Mucosa of rectum (tissue), 2 donors: ENCODE data around the gene NIPSNAP2.
"Not testable (repeated sequence)": the region's sequence is repeated elsewhere in the genome, so short reads cannot be mapped to it uniquely, and the experiment has no call there.

Experiments
- H3K27ac ChIP-seq, 2 donors: one replicate each; pipeline ENCODE4 v1.7.0; 2013; ENCODE audit warnings: inconsistent platforms in 2 of 2, low read depth in 2 of 2, low read length in 2 of 2
- H3K27me3 ChIP-seq, 2 donors: one replicate each; pipeline ENCODE4 v1.7.0; 2013; ENCODE audit warnings: low read length in 2 of 2; ENCODE audit not compliant: control insufficient read depth in 2 of 2, insufficient read depth in 2 of 2
- H3K36me3 ChIP-seq, 2 donors: one replicate each; pipeline ENCODE4 v1.7.0; 2013; ENCODE audit warnings: low read length in 2 of 2; ENCODE audit not compliant: control insufficient read depth in 2 of 2, insufficient read depth in 2 of 2
- H3K4me1 ChIP-seq, 2 donors: one replicate each; pipeline ENCODE4 v1.7.0; 2013; ENCODE audit warnings: low read length in 2 of 2, mild to moderate bottlenecking in 1 of 2; ENCODE audit not compliant: control insufficient read depth in 2 of 2, insufficient read depth in 2 of 2
- H3K4me3 ChIP-seq, 2 donors: one replicate each; pipeline ENCODE4 v1.7.0; 2013; ENCODE audit warnings: low read length in 2 of 2
- H3K9ac ChIP-seq, 2 donors: one replicate each; pipeline ENCODE4 v1.7.0; 2013; ENCODE audit warnings: low read length in 2 of 2, low read depth in 1 of 2, mild to moderate bottlenecking in 1 of 2
- H3K9me3 ChIP-seq, 2 donors: one replicate each; pipeline ENCODE4 v1.7.0; 2013; ENCODE audit warnings: low read length in 2 of 2; ENCODE audit not compliant: control insufficient read depth in 2 of 2
- donor health status: healthy.
- donor health status: Normal muscosa, but diverticular disease.

Gene NIPSNAP2

DNA sequence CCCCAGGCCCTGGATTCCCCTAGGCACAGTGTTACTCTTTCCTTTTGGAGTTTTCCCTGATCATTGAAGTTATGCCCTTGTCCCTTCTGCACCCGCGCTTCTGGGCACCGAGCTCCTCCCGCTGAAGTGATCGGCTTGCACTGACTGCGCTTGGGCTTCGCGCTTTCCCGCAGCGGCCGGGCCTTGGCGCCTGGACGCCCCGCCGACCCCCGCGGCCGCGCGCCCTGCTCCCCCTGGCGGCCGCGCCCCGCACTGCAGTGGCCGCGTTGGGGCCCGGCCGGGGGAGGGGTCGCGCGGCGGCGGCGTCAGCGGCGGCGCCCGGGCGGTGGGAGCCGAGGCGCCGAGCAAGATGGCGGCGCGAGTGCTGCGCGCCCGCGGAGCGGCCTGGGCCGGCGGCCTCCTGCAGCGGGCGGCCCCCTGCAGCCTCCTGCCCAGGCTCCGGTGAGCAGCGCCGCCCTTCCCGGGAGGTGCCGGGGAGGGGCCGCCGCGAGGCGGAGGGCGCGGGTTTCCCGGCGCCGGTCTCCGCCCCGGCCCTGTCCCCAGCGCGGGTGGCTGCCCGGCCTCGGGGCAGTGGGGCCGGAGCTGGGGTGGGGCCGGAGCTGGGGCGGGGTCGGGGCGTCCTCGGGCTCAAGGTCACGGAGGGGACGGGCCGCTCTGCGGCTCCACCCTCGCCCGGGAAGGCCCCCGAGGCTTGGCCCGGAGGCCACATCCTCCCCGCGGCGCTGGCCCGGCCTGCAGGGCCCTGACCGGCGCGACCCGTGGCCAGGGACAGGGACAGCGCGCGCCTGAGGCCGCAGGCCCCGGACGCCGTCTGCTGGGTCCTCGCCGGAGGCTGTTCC lies at the start of gene NIPSNAP2:
NIPSNAP2 (plus strand) TSS at position 325 of the 839 bp plus-strand sequence; CDS start at position 350, 25 bp downstream.
- H3K9ac ChIP-seq, result peak within 1 kb of the TSS; percentile 84 to 90
- H3K36me3 ChIP-seq, result peaks cover 0 to 5% of the 10 kb centered on the region in 2 donors
- H3K9me3 ChIP-seq, result no peaks in the 10 kb centered on the region
- peaks cover 4 to 10% of the 10 kb centered on the region in 2 donors for H3K4me1 ChIP-seq
- H3K4me3 ChIP-seq, result peak within 1 kb of the TSS; percentile 86 to 87
- H3K27ac ChIP-seq, result peak within 1 kb of the TSS; percentile 93 to 94
- no peaks in the 10 kb centered on the region for H3K27me3 ChIP-seq

DNA sequence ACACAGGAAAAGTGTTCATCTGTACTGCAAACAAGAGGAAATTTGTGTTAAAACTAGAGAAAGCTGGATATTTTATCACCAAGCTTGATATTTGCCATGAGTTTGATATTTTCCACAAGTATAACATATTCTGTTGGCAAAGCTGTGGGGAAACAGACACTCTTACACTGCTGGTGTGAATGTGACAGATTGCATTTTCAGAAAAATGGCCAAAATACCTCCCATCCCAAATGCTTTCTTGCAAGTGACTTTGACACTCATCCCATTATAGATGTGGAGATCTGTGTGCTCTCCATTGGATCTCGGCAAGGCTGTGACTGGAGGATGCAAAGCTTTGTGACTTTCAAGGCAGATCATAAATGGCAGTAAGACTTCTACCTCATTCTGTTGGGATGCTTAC lies 46.6 kb upstream of the NIPSNAP2 start:
- no peaks in the 10 kb centered on the region for H3K36me3 ChIP-seq

DNA sequence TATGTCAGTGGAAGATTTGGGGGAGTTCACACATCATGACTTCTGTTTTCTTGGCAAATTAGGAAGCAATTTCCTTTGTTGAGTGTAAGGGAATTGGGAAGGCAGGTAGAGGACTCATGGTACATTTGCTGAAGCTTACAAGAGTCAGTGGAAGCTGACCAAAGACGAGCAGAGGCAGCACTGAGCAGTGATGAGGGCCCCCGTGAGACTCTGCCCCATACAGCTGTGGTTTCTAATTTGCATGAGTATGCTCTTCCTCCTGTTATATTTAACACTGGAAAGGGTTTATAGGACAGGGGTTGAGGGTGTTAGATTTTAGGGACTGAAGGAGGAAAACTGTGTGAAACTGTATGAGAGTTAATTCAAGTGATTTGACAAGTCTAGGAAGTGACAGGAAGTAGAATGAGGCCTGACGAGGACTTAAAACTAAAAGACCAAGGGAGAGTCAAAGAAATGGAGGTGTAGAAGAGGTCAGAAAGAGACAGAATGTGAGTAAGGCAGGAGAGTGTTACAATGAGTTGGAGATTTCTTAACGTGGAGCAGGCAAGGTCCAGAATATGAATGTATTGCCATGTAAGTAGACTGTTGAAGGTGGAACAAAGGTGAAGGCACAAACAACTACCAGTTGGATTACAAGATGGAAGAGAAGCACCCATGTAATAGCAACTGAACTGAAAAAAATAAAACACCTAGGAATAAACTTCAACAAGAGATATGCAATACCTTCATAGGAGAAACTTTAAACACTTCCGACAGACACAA lies 36.2 kb upstream of the NIPSNAP2 start:
- H3K36me3 ChIP-seq, result peaks cover 0 to 3% of the 10 kb centered on the region in 2 donors
- H3K9ac ChIP-seq, result no peak overlapping the region
- H3K27me3 ChIP-seq, result no peaks in the 10 kb centered on the region
- no peak overlapping the region for H3K27ac ChIP-seq
- H3K4me3 ChIP-seq, result no peak overlapping the region
- no peaks in the 10 kb centered on the region for H3K4me1 ChIP-seq
- no peaks in the 10 kb centered on the region for H3K9me3 ChIP-seq

More for the DNA sequence above, 46.6 kb upstream of the NIPSNAP2 start:
- H3K9me3 ChIP-seq, result no peaks in the 10 kb centered on the region
- H3K9ac ChIP-seq, result no peak overlapping the region
- H3K27ac ChIP-seq, result no peak overlapping the region
- H3K4me3 ChIP-seq, result no peak overlapping the region
- no peaks in the 10 kb centered on the region for H3K27me3 ChIP-seq
- no peaks in the 10 kb centered on the region for H3K4me1 ChIP-seq

DNA sequence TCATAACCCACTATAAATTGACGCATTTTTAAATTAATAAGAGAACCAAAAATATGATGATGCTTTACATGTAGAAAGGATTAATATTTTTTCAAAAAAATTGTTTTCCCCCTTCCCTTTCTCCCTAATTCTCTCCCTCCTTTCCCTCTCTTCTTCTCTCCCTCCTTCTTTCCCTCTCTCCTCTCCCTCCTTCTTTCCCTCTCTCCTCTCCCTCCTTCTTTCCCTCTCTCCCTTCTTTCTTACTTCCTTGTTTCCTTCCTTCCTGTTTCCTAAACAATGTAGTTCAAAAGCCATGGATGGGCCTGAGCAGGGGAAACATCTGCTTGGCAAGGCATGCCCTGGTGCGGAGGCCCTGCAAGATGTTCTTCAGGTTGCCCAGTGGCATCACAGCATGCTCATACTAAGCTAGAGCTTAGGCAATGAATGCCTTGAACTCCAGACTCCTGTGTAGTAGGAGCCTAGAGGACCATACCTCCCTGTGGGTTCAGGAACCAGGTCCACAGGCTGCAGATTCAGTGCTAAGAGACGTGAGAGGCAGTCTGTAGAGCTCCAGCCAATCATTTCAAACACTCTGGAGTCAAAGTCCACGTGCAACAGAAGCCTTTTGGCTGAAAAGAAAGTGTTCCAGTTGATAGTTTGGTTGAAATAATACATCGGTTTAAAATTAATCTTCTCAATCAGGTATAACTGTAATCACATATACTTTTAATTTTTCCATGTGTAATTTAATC lies 32.8 kb upstream of the NIPSNAP2 start:
- Histone ChIP-seq H3K4me3 (no peak overlapping the region), H3K4me1 (no peaks in the 10 kb centered on the region), H3K27me3 (no peaks in the 10 kb centered on the region), H3K27ac (no peak overlapping the region), H3K9me3 (no peaks in the 10 kb centered on the region), H3K9ac (no peak overlapping the region), H3K36me3 (no peaks in the 10 kb centered on the region)

DNA sequence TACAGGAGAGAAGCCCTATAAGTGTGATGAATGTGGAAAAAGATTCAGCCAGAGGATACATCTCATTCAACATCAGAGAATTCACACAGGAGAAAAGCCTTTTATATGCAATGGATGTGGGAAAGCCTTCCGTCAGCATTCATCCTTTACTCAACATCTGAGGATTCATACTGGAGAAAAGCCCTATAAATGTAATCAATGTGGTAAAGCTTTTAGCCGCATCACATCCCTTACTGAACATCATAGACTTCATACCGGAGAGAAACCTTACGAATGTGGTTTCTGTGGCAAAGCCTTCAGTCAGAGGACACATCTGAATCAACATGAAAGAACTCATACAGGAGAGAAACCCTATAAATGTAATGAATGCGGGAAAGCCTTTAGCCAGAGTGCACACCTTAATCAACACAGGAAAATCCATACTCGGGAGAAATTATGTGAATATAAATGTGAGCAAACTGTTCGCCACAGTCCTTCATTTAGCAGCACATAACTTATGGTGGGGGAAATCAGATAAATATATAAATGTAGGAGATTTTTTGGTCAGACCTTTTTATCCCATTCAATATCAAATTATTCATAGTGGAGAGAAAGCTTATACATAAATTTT lies 24.8 kb upstream of the NIPSNAP2 start:
- no peak overlapping the region for H3K27ac ChIP-seq
- H3K27me3 ChIP-seq, result no peaks in the 10 kb centered on the region
- no peaks in the 10 kb centered on the region for H3K36me3 ChIP-seq
- H3K9me3 ChIP-seq, result peaks cover 8 to 9% of the 10 kb centered on the region in 2 donors
- no peak overlapping the region for H3K9ac ChIP-seq
- no peaks in the 10 kb centered on the region for H3K4me1 ChIP-seq
- no peak overlapping the region for H3K4me3 ChIP-seq

DNA sequence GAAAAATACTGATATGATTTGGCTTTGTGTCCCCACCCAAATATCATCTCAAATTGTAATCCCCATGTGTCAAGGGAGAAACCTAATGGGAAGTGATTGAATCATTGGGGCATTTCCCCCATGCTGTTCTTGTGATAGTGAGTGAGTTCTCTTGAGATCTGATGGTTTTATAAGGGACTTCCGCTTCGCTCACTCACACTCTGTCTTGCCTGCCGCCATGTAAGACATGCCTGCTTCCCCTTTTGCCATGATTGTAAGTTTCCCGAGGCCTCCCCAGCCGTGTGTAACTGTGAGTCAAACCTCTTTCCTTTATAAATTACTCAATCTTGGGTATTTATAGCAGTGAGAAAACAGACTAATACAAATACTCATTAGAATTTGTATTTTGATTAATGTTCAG lies 17.8 kb upstream of the NIPSNAP2 start:
- Histone ChIP-seq H3K27ac (no peak overlapping the region), H3K9me3 (no peaks in the 10 kb centered on the region), H3K9ac (no peak overlapping the region), H3K36me3 (no peaks in the 10 kb centered on the region), H3K27me3 (no peaks in the 10 kb centered on the region), H3K4me3 (no peak overlapping the region), H3K4me1 (no peaks in the 10 kb centered on the region)

DNA sequence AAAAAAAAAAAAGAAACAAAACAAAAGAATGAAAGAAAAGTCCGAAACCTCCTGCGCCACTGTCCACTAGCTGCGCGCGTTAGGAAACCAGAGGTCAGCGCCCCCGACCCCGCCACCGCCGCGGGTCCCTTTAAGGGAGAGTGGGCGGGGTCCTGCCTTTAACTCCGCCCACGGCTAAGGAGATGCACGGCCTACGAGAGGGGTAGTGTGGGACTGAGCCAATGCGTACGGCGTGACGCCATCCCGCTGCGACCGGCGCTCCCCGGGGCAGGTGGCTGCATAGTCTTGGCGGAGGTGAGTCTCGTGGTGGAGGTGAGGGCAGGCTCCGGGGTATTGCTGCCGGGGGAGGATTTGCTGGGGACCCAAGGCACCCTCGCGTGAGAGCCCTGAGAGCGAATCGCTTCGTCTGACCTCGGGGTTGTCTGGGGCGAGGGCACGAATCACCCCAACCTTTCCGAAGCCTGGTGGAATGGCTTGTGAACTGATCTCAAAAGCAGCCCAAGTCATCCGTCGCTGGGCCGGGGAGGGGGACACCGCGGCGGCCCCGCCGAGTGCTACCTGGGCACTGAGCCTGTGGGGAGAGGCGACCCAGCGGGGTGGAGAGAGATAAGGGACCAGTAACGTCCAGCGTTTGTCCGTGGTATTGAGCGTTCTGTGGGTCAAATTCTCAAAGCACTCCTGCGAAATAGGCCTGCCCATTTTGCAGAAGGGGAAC lies 12.6 kb upstream of the NIPSNAP2 start, which contains the start of gene MRPS17:
MRPS17 (plus strand) TSS at position 241 of the 715 bp plus-strand sequence. CDS start 1,319 bp downstream, outside the sequence.
- Histone ChIP-seq H3K27me3 (no peaks in the 10 kb centered on the region), H3K9me3 (no peaks in the 10 kb centered on the region), H3K4me3 (peak within 1 kb of the TSS; percentile 97 to 99), H3K27ac (peak within 1 kb of the TSS; percentile 49 to 62), H3K9ac (peak within 1 kb of the TSS; percentile 84 to 85), H3K4me1 (peaks cover 0 to 5% of the 10 kb centered on the region in 2 donors), H3K36me3 (peaks cover 8 to 16% of the 10 kb centered on the region in 2 donors)

DNA sequence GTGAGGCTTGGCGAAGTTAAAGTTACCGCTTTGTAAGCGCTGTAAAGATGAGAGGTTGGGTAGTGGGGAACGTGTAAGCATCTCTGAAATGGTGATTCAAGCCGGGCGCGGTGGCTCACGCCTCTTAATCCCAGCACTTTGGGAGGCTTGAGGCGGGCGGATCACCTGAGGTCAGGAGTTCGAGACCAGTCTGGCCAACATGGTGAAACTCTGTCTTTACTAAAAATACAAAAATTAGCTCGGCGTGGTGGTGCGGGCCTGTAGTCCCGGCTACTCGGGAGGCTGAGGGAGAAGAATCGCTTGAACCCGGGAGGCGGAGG lies 12.1 kb upstream of the NIPSNAP2 start:
- H3K9me3 ChIP-seq, H3K4me1 ChIP-seq, H3K27me3 ChIP-seq: not testable (repeated sequence)
- peak overlapping the region; percentile 84 to 85 for H3K9ac ChIP-seq
- peak overlapping the region; percentile 97 to 99 for H3K4me3 ChIP-seq
- H3K27ac ChIP-seq, result peak overlapping the region; percentile 49 to 62
- H3K36me3 ChIP-seq, result peaks cover 8 to 16% of the 10 kb centered on the region in 2 donors

DNA sequence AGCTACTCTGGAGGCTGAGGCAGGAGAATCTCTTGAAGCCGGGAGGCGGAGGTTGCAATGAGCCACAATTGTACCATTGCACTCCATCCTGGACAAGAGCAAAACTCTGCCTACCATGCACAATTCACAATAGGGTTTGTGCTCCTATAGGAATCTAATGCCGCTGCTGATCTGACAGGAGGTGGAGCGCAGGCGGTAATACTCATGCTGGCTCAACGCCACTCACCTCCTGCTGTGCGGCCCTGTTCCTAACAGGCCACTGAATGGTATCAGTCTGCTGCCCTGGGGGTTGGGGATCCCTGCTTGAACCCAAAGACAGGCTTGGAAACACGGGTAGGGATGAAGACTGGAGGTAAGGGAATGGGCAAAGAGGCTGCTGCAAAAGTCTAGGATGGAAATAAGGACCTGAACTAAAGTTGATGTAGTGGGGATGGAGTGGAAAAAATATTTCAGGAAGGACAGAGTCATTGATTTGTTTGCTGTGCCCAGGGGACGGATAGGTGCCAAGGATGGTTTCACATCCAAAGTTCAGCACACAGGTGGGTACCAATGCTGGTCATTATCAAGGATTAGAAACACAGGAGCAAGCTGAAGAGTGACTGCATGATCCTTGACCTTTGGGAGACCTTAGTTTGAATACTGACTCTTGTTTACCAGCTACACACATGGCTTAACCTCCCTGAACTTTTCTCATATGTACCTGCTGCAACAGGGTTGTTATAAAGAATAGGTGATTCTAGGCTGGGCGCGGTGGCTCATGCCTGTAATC lies 10.5 kb upstream of the NIPSNAP2 start:
- Histone ChIP-seq H3K36me3 (peaks cover 8 to 16% of the 10 kb centered on the region in 2 donors), H3K27me3 (no peaks in the 10 kb centered on the region), H3K9me3 (no peaks in the 10 kb centered on the region), H3K4me3 (no peak overlapping the region), H3K9ac (no peak overlapping the region), H3K27ac (no peak overlapping the region), H3K4me1 (peaks cover 0 to 5% of the 10 kb centered on the region in 2 donors)
